ENCODE measurements around the gene THEMIS. TPM values are rescaled to one million over a fixed set of nuclear protein-coding genes. Genes with fewer than 3 reads are reported as not detected.
A peak's percentile ranks its signal among the peaks of the same experiment; 100 is the strongest.

The THEMIS gene
- total RNA-seq, 1 donor from 2014 or later, result 11.3 TPM

DNA sequence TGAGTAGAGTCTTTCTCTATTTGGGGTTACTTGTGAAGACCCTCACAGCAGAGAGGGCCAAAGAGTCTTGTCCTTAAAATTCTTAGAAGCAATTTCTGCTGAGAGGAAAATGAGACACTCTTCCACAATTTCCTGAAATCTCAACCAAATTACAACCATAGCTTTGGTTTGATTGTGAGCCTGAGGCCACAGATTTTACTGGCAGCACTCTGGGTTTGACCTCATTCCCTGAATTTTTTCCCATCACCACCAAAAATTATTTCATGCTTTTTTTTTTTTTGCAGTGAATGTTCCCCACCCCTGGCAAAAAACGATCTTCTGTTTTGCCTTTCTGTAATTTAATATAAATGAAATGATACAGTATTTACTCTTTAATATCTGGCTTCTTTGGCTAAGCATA, 125.5 kb downstream of the THEMIS start:
- Mint-ChIP-seq H3K27ac (no peak overlapping the region), H3K36me3 (ENCODE audit: low read depth) (peaks cover 19% of the 10 kb centered on the region), H3K9me3 (no peaks in the 10 kb centered on the region), H3K4me1 (ENCODE audit: low read depth) (peaks cover 7% of the 10 kb centered on the region), H3K4me3 (no peak overlapping the region), H3K27me3 (ENCODE audit: insufficient read depth) (no peaks in the 10 kb centered on the region)
- DNase-seq (ENCODE audit: low spot score), result no peak
- intact Hi-C loops (cut with micrococcal nuclease), result no loop called here

DNA sequence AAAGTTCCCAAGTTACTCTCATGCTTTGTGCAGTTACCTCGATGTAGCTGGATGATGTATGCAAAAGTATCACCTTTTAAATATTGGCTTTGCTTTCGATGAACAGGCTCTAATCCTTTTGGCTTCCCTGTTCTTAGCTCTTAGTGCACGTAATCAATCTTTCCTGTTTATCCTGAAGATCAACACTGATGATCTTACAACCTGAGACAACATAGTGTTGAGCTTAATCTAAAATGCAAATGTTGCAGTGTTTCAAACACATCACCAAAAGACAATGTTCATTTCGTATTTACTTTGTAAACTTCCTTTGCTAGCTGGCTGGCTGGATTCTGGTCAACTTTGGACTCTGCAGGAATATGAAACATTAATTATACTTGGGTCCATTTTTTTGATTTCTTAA, 132.1 kb downstream of the THEMIS start:
- no peak for DNase-seq (ENCODE audit: low spot score)
- Mint-ChIP-seq H3K9me3 (no peaks in the 10 kb centered on the region), H3K27ac (no peak overlapping the region), H3K27me3 (ENCODE audit: insufficient read depth) (no peaks in the 10 kb centered on the region), H3K36me3 (ENCODE audit: low read depth) (peaks cover 21% of the 10 kb centered on the region), H3K4me3 (no peak overlapping the region), H3K4me1 (ENCODE audit: low read depth) (no peaks in the 10 kb centered on the region)
- intact Hi-C loops (cut with micrococcal nuclease), result no loop called here

DNA sequence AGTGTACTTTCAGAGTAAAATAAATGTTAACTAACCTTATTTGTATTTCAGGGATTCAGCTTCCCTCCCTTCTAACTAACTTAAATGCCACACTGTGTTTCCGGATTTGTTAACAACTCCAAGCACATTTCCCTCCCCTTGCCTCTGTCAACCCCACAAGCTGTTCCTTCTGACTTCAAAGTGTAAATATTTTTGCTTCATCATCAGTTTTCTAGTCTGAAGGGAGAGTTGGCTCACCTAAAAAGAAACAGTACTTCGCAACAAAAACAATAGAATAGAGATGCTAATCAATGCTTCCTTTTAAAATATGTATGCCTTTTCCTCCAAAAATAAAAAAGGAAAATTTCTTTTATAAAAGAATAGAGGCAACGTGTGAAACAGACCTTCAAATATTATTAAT, 132.6 kb downstream of the THEMIS start:
- no peaks in the 10 kb centered on the region for H3K9me3 Mint-ChIP-seq
- DNase-seq (ENCODE audit: low spot score), result no peak
- intact Hi-C loops (cut with micrococcal nuclease), result no loop called here
- H3K4me3 Mint-ChIP-seq, result no peak overlapping the region
- no peaks in the 10 kb centered on the region for H3K27me3 Mint-ChIP-seq (ENCODE audit: insufficient read depth)
- peaks cover 21% of the 10 kb centered on the region for H3K36me3 Mint-ChIP-seq (ENCODE audit: low read depth)
- no peaks in the 10 kb centered on the region for H3K4me1 Mint-ChIP-seq (ENCODE audit: low read depth)
- no peak overlapping the region for H3K27ac Mint-ChIP-seq

DNA sequence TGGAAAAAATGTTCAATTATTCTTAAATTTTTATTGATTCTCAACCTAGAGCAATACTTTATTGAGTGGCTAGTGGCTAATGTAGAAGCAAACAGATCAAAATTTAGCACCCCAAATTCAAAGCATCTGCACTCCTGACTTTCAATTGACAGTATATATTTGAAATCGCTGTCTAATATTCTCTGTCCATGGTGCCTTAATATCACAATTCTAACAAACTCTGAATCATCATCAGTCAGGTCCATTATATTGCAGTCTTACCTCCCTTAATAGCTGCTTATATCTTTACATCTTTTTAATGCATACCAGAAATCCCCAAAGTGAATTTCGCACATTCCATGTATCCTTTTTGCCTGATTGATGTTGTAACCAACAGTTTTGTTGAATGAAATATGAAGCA, 134.9 kb downstream of the THEMIS start:
- no peak for DNase-seq (ENCODE audit: low spot score)
- no peak overlapping the region for H3K4me3 Mint-ChIP-seq
- H3K4me1 Mint-ChIP-seq (ENCODE audit: low read depth), result peaks cover 7% of the 10 kb centered on the region
- intact Hi-C loops (cut with micrococcal nuclease), result no loop called here
- H3K36me3 Mint-ChIP-seq (ENCODE audit: low read depth), result peaks cover 17% of the 10 kb centered on the region
- no peaks in the 10 kb centered on the region for H3K27me3 Mint-ChIP-seq (ENCODE audit: insufficient read depth)
- H3K27ac Mint-ChIP-seq, result no peak overlapping the region
- H3K9me3 Mint-ChIP-seq, result no peaks in the 10 kb centered on the region

DNA sequence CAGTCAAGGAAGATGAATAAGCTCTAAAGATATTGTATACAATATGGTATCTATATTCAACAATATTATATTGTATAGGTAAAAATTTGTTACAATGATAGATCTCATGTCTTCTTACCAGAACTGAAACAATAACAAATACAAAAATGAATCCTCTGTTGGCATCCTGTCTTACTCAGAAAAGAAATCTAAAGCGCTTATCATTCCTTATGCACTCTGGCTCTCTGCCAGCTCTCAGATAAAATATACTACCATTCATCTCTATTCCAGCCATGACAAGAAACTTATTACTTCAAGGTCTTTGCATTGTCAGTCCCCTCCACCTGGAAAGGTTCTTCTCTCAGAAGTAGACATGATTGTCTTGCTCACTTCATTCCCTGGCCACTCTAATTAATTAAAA, 138.6 kb downstream of the THEMIS start:
- Mint-ChIP-seq H3K4me1 (ENCODE audit: low read depth) (peaks cover 7% of the 10 kb centered on the region), H3K36me3 (ENCODE audit: low read depth) (peaks cover 4% of the 10 kb centered on the region), H3K9me3 (no peaks in the 10 kb centered on the region), H3K4me3 (no peak overlapping the region), H3K27me3 (ENCODE audit: insufficient read depth) (no peaks in the 10 kb centered on the region), H3K27ac (no peak overlapping the region)
- intact Hi-C loops (cut with micrococcal nuclease), result no loop called here
- no peak for DNase-seq (ENCODE audit: low spot score)

DNA sequence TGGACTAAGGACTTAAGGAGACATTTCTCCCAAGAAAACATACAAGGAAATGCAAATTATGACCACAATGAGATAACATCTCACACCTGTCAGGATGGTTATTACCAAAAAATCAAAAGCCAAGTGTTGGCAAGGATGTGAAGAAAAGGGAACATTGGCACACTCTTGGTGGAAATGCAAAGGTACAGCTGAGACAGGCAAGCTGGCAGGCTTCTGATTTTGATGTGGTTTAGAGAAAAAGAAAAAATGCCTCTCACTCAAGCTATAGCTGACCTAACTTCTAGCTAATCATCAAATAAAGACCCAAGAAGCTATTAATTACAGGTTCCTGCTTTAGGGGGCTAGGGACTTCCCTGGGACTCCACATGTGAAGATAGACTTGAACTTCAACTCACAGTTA, 139.8 kb downstream of the THEMIS start:
- intact Hi-C loops (cut with micrococcal nuclease), result no loop called here
- peaks cover 7% of the 10 kb centered on the region for H3K4me1 Mint-ChIP-seq (ENCODE audit: low read depth)
- H3K4me3 Mint-ChIP-seq, result no peak overlapping the region
- no peak for DNase-seq (ENCODE audit: low spot score)
- no peaks in the 10 kb centered on the region for H3K27me3 Mint-ChIP-seq (ENCODE audit: insufficient read depth)
- no peak overlapping the region for H3K27ac Mint-ChIP-seq
- peaks cover 5% of the 10 kb centered on the region for H3K36me3 Mint-ChIP-seq (ENCODE audit: low read depth)
- H3K9me3 Mint-ChIP-seq, result no peaks in the 10 kb centered on the region

DNA sequence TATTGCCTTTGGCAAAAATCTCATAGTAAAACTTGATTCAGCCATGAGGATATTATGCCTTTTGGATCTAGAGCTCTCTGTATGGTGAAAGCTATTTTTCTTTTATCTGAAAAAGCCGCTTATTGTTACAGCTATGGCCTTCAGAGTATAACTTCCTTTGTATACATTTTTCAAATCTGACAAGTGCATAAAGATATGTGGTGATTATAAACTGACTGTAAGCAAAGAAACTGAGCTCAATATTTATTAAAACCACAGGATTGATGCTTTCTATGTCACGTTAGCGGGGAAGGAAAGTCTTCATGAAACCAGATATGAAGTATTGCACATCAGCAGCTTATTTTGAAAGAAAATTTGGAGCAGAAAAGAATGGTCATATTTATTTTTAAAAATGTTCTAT, 151.8 kb downstream of the THEMIS start:
- Mint-ChIP-seq H3K27ac (no peak overlapping the region), H3K4me3 (no peak overlapping the region), H3K9me3 (no peaks in the 10 kb centered on the region), H3K36me3 (ENCODE audit: low read depth) (peaks cover 2% of the 10 kb centered on the region), H3K27me3 (ENCODE audit: insufficient read depth) (no peaks in the 10 kb centered on the region), H3K4me1 (ENCODE audit: low read depth) (peaks cover 19% of the 10 kb centered on the region)
- no peak for DNase-seq (ENCODE audit: low spot score)
- intact Hi-C loops (cut with micrococcal nuclease), result loop anchor here (5.0 kb wide), 1 partner anchor 68 kb away; no protein-coding TSS in a partner anchor

DNA sequence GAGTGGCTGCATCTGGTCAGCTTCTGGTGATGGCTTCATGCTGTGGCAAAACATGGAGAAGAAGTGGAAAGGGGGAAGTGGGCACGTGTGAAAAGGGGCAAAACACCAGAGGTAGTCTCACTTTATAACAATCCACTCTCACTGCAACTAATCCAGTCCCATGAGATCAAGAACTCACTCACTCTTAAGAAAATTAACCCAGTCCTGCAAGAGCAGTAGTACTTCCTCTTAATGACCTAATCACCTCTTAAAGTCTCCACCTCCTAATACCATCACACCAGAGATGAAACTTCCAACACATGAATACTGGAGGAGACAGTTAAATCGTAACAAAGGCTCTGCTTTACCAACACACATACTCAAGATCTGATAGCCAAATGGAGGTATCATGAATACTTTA, 152.6 kb downstream of the THEMIS start:
- Mint-ChIP-seq H3K36me3 (ENCODE audit: low read depth) (peaks cover 3% of the 10 kb centered on the region), H3K4me1 (ENCODE audit: low read depth) (peaks cover 19% of the 10 kb centered on the region), H3K27ac (no peak overlapping the region), H3K4me3 (no peak overlapping the region), H3K27me3 (ENCODE audit: insufficient read depth) (no peaks in the 10 kb centered on the region), H3K9me3 (no peaks in the 10 kb centered on the region)
- intact Hi-C loops (cut with micrococcal nuclease), result loop anchor here (5.0 kb wide), 1 partner anchor 69 kb away; no protein-coding TSS in a partner anchor
- no peak for DNase-seq (ENCODE audit: low spot score)

DNA sequence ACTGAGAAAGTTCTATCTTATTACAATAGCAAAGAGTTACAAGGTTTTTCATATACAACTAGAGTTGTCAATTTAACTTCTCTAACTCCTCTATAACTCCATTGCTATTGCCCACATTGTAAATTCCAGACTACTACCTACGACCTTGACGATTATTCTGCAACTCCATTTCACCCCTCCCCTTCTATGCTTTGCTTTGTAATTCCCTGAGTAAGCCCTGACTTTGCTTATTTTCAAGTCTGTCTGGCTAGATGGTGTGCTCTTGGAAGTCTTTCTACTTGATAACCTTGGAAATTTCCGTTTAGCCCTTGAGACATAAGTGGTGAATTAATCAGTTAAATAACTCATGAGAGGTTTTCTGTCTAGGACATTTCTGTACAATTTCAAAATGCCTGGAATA, 162.4 kb downstream of the THEMIS start:
- no peak for DNase-seq (ENCODE audit: low spot score)
- intact Hi-C loops (cut with micrococcal nuclease), result loop anchor here (10.0 kb wide), 1 partner anchor 266 kb away; no protein-coding TSS in a partner anchor
- H3K36me3 Mint-ChIP-seq (ENCODE audit: low read depth), result peaks cover 12% of the 10 kb centered on the region
- H3K4me1 Mint-ChIP-seq (ENCODE audit: low read depth), result peaks cover 12% of the 10 kb centered on the region
- no peaks in the 10 kb centered on the region for H3K27me3 Mint-ChIP-seq (ENCODE audit: insufficient read depth)
- no peak overlapping the region for H3K4me3 Mint-ChIP-seq
- H3K9me3 Mint-ChIP-seq, result no peaks in the 10 kb centered on the region
- no peak overlapping the region for H3K27ac Mint-ChIP-seq

DNA sequence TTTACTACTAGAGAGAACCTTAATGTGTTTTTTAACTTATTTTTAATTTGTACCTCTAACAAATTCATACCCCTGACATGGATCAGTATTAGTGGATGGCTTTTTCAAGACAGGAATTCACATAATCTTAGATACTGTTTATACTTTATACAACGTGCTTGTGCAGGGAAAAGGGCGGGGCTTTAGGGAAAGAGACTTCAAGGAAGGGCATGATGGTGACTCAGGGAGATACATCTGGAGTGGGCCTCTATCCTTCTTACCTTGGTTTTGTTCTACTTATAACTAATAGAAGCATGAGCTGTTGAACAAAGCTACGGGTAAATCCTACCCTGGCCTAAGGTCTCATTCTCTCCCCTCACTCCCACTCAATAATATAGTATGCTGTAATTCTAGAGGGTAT, 163.1 kb downstream of the THEMIS start:
- Mint-ChIP-seq H3K9me3 (no peaks in the 10 kb centered on the region), H3K27me3 (ENCODE audit: insufficient read depth) (no peaks in the 10 kb centered on the region), H3K36me3 (ENCODE audit: low read depth) (peaks cover 9% of the 10 kb centered on the region), H3K4me3 (no peak overlapping the region), H3K27ac (no peak overlapping the region), H3K4me1 (ENCODE audit: low read depth) (peaks cover 15% of the 10 kb centered on the region)
- no peak for DNase-seq (ENCODE audit: low spot score)
- intact Hi-C loops (cut with micrococcal nuclease), result loop anchor here (1.0 to 10.0 kb wide), 6 partner anchors 117 to 993 kb away; partner anchors contain the start of gene PTPRK

DNA sequence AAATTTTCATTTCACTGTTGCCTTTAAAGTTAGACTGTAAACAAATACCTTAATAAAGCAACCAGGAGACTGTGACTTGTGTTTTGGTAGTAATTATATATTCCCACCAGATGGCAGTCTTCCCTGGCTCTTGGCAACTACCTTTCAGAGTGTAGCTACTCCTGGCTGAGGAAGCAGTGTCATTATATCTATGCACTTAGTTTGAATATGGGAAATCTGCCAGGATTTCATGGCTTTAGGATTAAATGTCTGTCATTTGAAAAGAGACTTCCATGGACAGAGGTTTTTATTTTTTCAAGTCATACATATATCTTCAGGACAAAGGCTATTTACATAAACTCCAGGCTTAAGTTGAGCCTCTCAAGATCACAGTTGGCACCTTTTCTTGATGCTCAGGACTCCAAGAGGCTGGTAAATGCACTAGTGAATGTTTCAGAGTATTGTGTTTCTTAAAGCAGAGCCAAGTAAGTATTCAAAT, 163.8 kb downstream of the THEMIS start:
- peak overlapping the region; percentile 29 for H3K27ac Mint-ChIP-seq
- H3K27me3 Mint-ChIP-seq (ENCODE audit: insufficient read depth), result no peaks in the 10 kb centered on the region
- no peaks in the 10 kb centered on the region for H3K9me3 Mint-ChIP-seq
- peak; percentile 4 for DNase-seq (ENCODE audit: low spot score)
- no peak overlapping the region for H3K4me3 Mint-ChIP-seq
- H3K36me3 Mint-ChIP-seq (ENCODE audit: low read depth), result peaks cover 9% of the 10 kb centered on the region
- intact Hi-C loops (cut with micrococcal nuclease), result loop anchor here (1.0 to 10.0 kb wide), 6 partner anchors 118 to 994 kb away; partner anchors contain the start of gene PTPRK
- peaks cover 15% of the 10 kb centered on the region for H3K4me1 Mint-ChIP-seq (ENCODE audit: low read depth)

DNA sequence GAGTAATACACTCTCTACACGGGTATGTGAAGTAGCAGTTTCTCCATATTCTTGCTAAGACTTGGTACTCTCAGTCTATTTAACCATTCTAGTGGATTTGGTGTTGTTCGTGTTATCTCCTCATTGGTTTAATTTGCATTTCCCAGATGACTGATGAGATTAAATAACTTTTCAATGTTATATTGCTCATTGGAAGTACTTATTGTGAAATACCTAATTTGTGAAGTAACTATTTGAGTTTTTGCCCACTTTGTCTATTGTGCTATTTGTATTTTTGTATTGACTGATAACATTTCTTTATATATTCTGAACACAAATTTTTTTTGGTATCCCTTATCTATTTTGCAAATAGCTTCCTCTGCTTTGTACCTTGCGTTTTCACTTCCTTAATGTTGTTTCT, 167.9 kb downstream of the THEMIS start:
- Mint-ChIP-seq H3K9me3 (no peaks in the 10 kb centered on the region), H3K27ac (no peak overlapping the region), H3K36me3 (ENCODE audit: low read depth) (peaks cover 11% of the 10 kb centered on the region), H3K27me3 (ENCODE audit: insufficient read depth) (no peaks in the 10 kb centered on the region), H3K4me1 (ENCODE audit: low read depth) (peaks cover 15% of the 10 kb centered on the region), H3K4me3 (no peak overlapping the region)
- no peak for DNase-seq (ENCODE audit: low spot score)
- intact Hi-C loops (cut with micrococcal nuclease), result loop anchor here (10.0 kb wide), 1 partner anchor 272 kb away; no protein-coding TSS in a partner anchor

DNA sequence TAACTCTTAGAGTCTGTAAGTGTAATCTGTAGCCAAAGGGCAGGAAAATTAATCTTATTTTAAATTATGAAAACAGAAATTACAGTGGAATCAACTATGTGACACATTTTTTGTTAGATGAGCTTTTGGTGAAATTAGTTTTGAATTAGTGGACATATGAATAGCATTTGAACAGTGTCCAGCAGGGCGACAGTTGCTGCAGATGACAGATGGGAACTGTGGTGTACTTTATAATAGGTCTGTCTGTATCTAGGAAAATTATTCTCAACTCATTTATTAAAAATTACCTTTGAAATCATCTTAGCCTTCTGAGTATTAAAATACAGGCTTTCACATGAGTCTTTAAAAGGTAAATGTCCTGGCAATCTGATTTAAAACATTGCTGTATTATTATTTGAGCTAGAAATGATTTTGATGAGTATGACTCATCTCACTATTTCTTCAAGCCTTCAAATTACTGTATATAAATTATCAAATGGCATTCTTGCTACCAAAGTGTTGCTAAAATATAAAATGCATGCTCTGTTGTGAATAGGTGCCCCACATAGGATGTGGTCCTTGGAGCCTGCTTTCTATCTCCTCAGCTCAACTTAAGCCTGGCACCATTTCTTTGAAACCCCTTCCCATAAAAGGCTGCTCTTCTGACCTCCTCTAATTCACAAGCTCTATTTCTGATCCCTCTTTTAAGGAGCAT, 173.5 kb downstream of the THEMIS start:
- Mint-ChIP-seq H3K27me3 (ENCODE audit: insufficient read depth) (no peaks in the 10 kb centered on the region), H3K9me3 (no peaks in the 10 kb centered on the region), H3K4me3 (no peak overlapping the region), H3K27ac (no peak overlapping the region), H3K36me3 (ENCODE audit: low read depth) (peaks cover 30% of the 10 kb centered on the region), H3K4me1 (ENCODE audit: low read depth) (no peaks in the 10 kb centered on the region)
- intact Hi-C loops (cut with micrococcal nuclease), result no loop called here
- no peak for DNase-seq (ENCODE audit: low spot score)

All from activated T-helper 1 cell treated with anti-CD3 and anti-CD28 coated beads, Interleukin-12 subunit alpha, Interleukin-12 subunit beta, Interleukin-2, Interleukin-4 antibody, amounts not matched to agents 30 ng/mL and 10 ng/mL and 1 ng/mL, durations not matched to agents 14 hours and 24 hours and 36 hours (primary cell).